BLaER1 (cell line): ENCODE results near the gene CELF1.
A peak's percentile ranks its signal among the peaks of the same experiment; 100 is the strongest.

ENCODE experiments used
- H3K27ac ChIP-seq: shearing (Covaris generic); formaldehyde crosslinking; 2 replicates; pipeline ENCODE4 v1.8.1; 2022
- H3K27me3 ChIP-seq: shearing (Covaris generic); formaldehyde crosslinking; 2 replicates; pipeline ENCODE4 v1.8.1; 2022
- H3K36me3 ChIP-seq: shearing (Covaris generic); formaldehyde crosslinking; 2 replicates; pipeline ENCODE4 v1.8.1; 2022
- H3K4me1 ChIP-seq: shearing (Covaris generic); formaldehyde crosslinking; 2 replicates; pipeline ENCODE4 v1.8.1; 2022
- H3K4me2 ChIP-seq: shearing (Covaris generic); formaldehyde crosslinking; 2 replicates; pipeline ENCODE4 v1.8.1; 2022
- H3K4me3 ChIP-seq: shearing (Covaris generic); formaldehyde crosslinking; 2 replicates; pipeline ENCODE4 v1.8.1; 2022
- H3K9ac ChIP-seq: shearing (Covaris generic); formaldehyde crosslinking; 2 replicates; pipeline ENCODE4 v1.8.1; 2022
- H3K9me3 ChIP-seq: shearing (Covaris generic); formaldehyde crosslinking; 2 replicates; pipeline ENCODE4 v1.8.1; 2022
- H4K20me1 ChIP-seq: shearing (Covaris generic); formaldehyde crosslinking; 2 replicates; pipeline ENCODE4 v1.8.1; 2022
- Cebpa-rat ChIP-seq: shearing (Covaris generic); IDR thresholded peaks from 2 replicates; pipeline ENCODE4 v1.8.1; 2022

Gene CELF1

GRCh38 chr11:47477753-47478152 is 75.2 kb downstream of the CELF1 start:
- Histone ChIP-seq H3K36me3 (peaks cover 100% of the 10 kb centered on the region), H3K9ac (no peak overlapping the region), H3K4me2 (no peak overlapping the region), H3K4me1 (no peaks in the 10 kb centered on the region), H3K27ac (no peak overlapping the region), H3K4me3 (no peak overlapping the region), H3K27me3 (no peaks in the 10 kb centered on the region), H3K9me3 (no peaks in the 10 kb centered on the region), H4K20me1 (peaks cover 79% of the 10 kb centered on the region)
- no peak for TF ChIP-seq Cebpa-rat

DNA sequence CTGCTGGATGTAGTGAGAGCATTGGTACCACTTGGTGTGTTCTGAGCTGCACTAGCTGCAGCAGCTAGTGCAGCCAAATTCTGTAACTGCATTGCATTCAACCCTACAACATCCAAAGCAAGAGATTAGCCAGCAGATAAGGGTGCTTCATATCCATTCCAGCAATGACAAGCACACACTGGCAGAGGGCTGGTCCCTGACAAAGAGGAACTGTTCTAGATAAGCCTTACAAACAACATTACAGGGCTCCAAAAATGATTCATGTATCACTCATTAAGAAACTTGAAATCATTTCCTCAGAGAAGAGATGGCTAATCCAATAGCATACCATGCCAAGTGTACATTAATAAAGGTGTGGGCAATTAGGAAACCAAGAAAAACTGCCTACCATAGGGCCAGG is 75.6 kb downstream of the CELF1 start:
- no peak for TF ChIP-seq Cebpa-rat
- no peak overlapping the region for H3K27ac ChIP-seq
- no peak overlapping the region for H3K9ac ChIP-seq
- peaks cover 75% of the 10 kb centered on the region for H4K20me1 ChIP-seq
- H3K36me3 ChIP-seq = peaks cover 100% of the 10 kb centered on the region
- H3K9me3 ChIP-seq = no peaks in the 10 kb centered on the region
- no peaks in the 10 kb centered on the region for H3K27me3 ChIP-seq
- no peak overlapping the region for H3K4me2 ChIP-seq
- H3K4me3 ChIP-seq = no peak overlapping the region
- H3K4me1 ChIP-seq = no peaks in the 10 kb centered on the region

DNA sequence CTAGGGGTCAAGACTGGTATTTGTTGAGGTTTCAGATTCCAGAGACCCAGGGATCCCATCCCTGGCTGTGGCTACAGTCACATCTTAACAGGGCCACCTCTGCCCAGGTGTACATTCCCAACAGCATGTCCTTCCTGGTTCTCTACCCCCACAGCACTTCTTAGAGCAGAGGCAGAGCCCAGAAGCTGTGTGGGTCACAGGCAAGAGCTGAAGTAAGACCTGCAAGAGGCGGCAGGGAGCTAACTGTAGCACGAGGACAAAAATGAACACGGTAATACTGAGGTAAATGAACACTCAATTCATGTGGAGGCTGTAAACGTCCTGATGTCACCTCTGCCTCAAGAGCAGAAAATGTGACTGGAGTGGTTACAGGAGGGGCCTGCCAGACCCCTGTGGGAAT is 82.3 kb downstream of the CELF1 start:
- Histone ChIP-seq H3K9ac (no peak overlapping the region), H3K9me3 (no peaks in the 10 kb centered on the region), H3K27ac (no peak overlapping the region), H3K4me2 (no peak overlapping the region), H3K27me3 (no peaks in the 10 kb centered on the region), H3K36me3 (peaks cover 100% of the 10 kb centered on the region), H4K20me1 (peaks cover 94% of the 10 kb centered on the region), H3K4me3 (no peak overlapping the region), H3K4me1 (no peaks in the 10 kb centered on the region)
- TF ChIP-seq Cebpa-rat = no peak

GRCh38 chr11:47469361-47470179 is 83.4 kb downstream of the CELF1 start:
- H3K27me3 ChIP-seq = no peaks in the 10 kb centered on the region
- TF ChIP-seq Cebpa-rat = no peak
- no peak overlapping the region for H3K9ac ChIP-seq
- H4K20me1 ChIP-seq = peaks cover 94% of the 10 kb centered on the region
- H3K4me3 ChIP-seq = no peak overlapping the region
- peaks cover 100% of the 10 kb centered on the region for H3K36me3 ChIP-seq
- H3K4me1 ChIP-seq = peaks cover 4% of the 10 kb centered on the region; the same call in 1 of the 2 replicates
- no peak overlapping the region for H3K4me2 ChIP-seq
- no peaks in the 10 kb centered on the region for H3K9me3 ChIP-seq
- H3K27ac ChIP-seq = no peak overlapping the region

GRCh38 chr11:47468598-47469214 is 84.2 kb downstream of the CELF1 start:
- H3K9ac ChIP-seq = no peak overlapping the region
- no peak for TF ChIP-seq Cebpa-rat
- no peaks in the 10 kb centered on the region for H3K27me3 ChIP-seq
- H4K20me1 ChIP-seq = peaks cover 93% of the 10 kb centered on the region
- no peak overlapping the region for H3K4me2 ChIP-seq
- no peak overlapping the region for H3K27ac ChIP-seq
- H3K9me3 ChIP-seq = no peaks in the 10 kb centered on the region
- H3K4me1 ChIP-seq = peaks cover 4% of the 10 kb centered on the region; the same call in 1 of the 2 replicates
- H3K4me3 ChIP-seq = no peak overlapping the region
- H3K36me3 ChIP-seq = peaks cover 100% of the 10 kb centered on the region

DNA sequence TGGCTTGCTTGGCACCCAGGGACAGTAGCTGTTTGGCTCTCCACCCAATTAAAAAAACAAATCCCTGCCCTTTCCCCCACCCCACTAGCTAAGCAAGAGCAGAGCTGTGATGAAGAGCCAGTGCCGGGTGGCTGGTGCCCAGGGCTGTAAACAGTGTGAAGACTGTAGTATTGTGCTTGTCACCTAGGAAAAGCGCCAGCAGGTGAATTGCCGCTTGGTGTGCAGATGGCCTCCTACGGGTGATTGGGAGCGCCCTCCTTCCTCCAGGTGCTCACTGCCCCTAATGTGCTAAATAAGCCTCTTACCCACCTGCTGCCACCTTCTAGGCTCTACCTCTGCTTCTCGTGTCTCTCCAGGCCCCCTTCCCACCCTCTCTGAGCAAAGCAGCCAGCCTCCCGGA is 85.6 kb downstream of the CELF1 start:
- no peak overlapping the region for H3K4me2 ChIP-seq
- H3K36me3 ChIP-seq = peaks cover 100% of the 10 kb centered on the region
- H4K20me1 ChIP-seq = peaks cover 93% of the 10 kb centered on the region
- peaks cover 4% of the 10 kb centered on the region; the same call in 1 of the 2 replicates for H3K4me1 ChIP-seq
- H3K9me3 ChIP-seq = no peaks in the 10 kb centered on the region
- no peaks in the 10 kb centered on the region for H3K27me3 ChIP-seq
- TF ChIP-seq Cebpa-rat = no peak
- H3K4me3 ChIP-seq = no peak overlapping the region
- no peak overlapping the region for H3K9ac ChIP-seq
- 0 out of 2 replicates have a peak overlapping the region, but pooled peaks have one; percentile 3 for H3K27ac ChIP-seq

GRCh38 chr11:47466701-47467250 is 86.2 kb downstream of the CELF1 start:
- TF ChIP-seq Cebpa-rat = no peak
- H3K4me1 ChIP-seq = peaks cover 4% of the 10 kb centered on the region; the same call in 1 of the 2 replicates
- H3K36me3 ChIP-seq = peaks cover 100% of the 10 kb centered on the region
- no peak overlapping the region for H3K4me2 ChIP-seq
- peaks cover 92% of the 10 kb centered on the region for H4K20me1 ChIP-seq
- no peaks in the 10 kb centered on the region for H3K9me3 ChIP-seq
- H3K27me3 ChIP-seq = no peaks in the 10 kb centered on the region
- H3K27ac ChIP-seq = 0 out of 2 replicates have a peak overlapping the region, but pooled peaks have one; percentile 3
- H3K9ac ChIP-seq = no peak overlapping the region
- no peak overlapping the region for H3K4me3 ChIP-seq

DNA sequence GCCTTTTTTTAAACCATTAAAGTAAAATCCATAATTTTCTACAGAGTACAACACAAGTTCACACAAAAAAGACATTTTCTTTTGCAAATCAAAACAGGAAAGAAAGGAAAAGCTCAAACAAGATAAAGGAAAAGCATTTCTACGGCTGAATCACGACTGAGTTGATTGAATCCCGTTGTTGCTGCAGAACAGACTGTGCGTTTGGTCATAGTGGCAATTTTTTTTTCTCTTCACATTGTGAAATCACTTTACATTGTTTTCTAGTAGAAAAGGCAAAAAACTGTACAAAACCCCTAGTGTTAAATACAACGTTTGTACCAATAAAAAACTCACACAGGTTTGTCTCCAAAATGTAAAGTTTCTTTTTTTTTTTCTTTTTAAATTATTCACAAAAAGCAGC is 86.7 kb downstream of the CELF1 start:
- Histone ChIP-seq H3K9me3 (no peaks in the 10 kb centered on the region), H3K4me2 (no peak overlapping the region), H3K36me3 (peaks cover 100% of the 10 kb centered on the region), H3K27me3 (no peaks in the 10 kb centered on the region), H3K27ac (no peak overlapping the region), H4K20me1 (peaks cover 86% of the 10 kb centered on the region), H3K4me1 (peaks cover 4% of the 10 kb centered on the region; the same call in 1 of the 2 replicates), H3K4me3 (no peak overlapping the region), H3K9ac (no peak overlapping the region)
- no peak for TF ChIP-seq Cebpa-rat

DNA sequence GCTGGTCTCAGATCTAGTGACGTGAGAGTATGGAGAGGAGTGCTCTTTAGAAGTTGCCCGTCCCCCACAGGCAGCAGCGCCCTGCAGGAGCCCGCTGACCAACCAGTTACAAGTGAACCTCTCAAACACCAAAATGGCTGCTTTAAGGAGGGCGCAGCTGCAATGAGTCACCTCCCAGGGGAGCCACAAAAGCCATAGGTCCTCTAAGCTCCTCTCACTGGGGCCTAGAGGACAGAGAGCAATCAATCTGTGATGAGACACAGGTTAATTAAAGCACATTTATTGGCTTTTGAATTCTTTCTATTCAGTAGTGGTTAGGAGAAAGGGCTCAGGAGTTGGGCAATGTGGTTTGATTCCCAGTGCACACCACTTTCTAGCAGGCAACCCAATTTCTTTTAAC is 88.4 kb downstream of the CELF1 start:
- H3K36me3 ChIP-seq = peaks cover 100% of the 10 kb centered on the region

GRCh38 chr11:47461876-47462275 is 91.1 kb downstream of the CELF1 start:
- H3K4me1 ChIP-seq = peaks cover 4% of the 10 kb centered on the region; the same call in 1 of the 2 replicates

More for the DNA sequence above, 88.4 kb downstream of the CELF1 start:
- Histone ChIP-seq H3K9me3 (no peaks in the 10 kb centered on the region), H3K4me1 (peaks cover 4% of the 10 kb centered on the region; the same call in 1 of the 2 replicates), H3K9ac (no peak overlapping the region), H3K27ac (no peak overlapping the region), H3K4me2 (no peak overlapping the region), H3K27me3 (no peaks in the 10 kb centered on the region), H3K4me3 (no peak overlapping the region), H4K20me1 (peaks cover 69% of the 10 kb centered on the region)
- no peak for TF ChIP-seq Cebpa-rat

More at GRCh38 chr11:47461876-47462275, 91.1 kb downstream of the CELF1 start:
- Histone ChIP-seq H3K27me3 (no peaks in the 10 kb centered on the region), H3K27ac (no peak overlapping the region), H3K36me3 (peaks cover 80% of the 10 kb centered on the region), H3K4me2 (no peak overlapping the region), H4K20me1 (peaks cover 43% of the 10 kb centered on the region), H3K9me3 (no peaks in the 10 kb centered on the region), H3K4me3 (no peak overlapping the region), H3K9ac (no peak overlapping the region)
- no peak for TF ChIP-seq Cebpa-rat
